ENCODE results near the gene PLSCR1.
A peak's percentile ranks its signal among the peaks of the same experiment; 100 is the strongest.

Gene PLSCR1, protein sequence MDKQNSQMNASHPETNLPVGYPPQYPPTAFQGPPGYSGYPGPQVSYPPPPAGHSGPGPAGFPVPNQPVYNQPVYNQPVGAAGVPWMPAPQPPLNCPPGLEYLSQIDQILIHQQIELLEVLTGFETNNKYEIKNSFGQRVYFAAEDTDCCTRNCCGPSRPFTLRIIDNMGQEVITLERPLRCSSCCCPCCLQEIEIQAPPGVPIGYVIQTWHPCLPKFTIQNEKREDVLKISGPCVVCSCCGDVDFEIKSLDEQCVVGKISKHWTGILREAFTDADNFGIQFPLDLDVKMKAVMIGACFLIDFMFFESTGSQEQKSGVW

DNA sequence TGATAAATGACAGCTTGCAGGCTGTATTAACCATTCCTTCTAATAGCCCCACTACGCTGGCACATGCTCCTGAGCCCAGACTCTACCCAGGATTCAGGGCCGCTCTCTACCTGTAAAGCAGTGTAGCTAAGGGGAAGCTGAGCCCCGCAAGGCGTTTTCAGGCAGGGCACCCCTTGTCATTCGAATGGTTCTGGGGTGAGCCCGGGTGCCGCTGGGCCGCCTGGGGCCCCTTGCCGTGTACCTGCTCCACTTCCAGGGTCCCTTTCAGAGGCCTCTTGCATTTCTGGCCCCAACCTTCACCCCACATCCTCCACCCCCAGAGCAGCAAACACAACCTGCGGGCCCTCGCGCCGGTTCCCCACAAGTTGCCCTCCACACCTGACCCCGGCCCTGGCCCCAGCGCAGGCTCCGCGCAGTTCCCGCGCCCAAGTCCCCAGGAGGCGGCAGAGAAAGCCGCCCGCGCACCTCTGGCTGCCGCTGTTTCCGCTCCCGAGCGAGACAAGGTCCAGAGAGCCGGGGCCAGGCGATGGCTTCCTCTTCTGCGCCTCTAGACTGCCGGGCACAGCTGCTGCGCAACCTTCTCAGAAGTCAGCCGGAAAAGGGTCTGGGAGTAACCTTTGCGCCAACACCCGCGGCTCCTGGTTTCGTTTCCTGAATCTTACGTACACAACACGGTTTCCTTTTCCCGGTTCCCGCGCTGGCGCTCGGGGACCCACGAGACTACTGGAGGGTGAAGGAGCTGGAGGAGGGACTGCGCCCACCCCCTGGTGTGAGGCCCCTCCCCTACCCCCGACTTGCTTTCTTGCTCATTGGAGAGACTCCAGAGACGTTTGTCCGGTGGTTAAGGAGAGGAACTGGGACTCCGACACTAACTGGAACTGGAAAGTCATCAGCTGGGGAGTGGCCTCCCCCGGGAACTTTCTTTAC lies at the start of gene PLSCR1:
Gene PLSCR1, minus strand, starts transcription at position 606 of the 927 bp plus-strand sequence. CDS start 8,055 bp downstream, outside the sequence.
- DNase-seq (ENCODE audit: low read depth, low spot score): peak; percentile 40

DNA sequence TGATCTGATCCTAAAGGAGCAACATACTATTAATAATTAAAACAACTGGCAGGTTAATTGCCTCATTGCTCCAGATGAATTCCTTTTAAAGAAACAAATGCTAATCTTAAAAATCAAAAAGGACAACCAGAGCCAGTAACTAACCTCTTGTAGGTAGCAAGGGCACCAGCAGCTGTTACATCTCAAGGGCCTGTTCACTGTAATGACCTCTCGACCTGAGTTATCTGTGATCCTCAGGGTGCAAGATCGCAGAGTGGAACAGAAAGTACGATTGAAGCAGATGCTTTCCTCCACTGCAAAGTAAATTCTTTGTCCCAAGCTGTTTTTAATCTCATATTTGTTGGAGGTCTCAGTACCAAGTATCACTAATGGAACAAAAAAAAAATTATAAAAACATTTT lies 49.4 kb upstream of the PLSCR1 start:
- DNase-seq (ENCODE audit: low read depth, low spot score): no peak

DNA sequence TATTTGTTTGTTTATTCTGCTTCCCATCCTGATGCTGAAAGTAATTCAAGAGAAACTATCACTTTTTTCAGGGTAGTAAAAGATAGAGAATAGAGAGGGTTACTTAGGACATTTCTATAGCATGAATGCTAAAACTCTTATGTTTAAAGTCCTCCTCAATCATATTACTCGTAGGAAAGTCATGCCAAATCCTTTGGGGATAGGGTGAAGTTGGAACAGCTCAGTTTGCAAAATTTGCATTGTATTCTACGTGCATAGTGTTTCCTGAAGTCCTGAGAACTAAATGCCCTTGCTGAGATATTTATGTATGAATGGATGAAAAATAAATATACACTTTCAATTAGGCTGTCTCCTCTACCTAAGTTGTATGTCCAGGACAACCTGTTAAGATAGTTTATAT lies 46.1 kb upstream of the PLSCR1 start:
- no peak for DNase-seq (ENCODE audit: low read depth, low spot score)

DNA sequence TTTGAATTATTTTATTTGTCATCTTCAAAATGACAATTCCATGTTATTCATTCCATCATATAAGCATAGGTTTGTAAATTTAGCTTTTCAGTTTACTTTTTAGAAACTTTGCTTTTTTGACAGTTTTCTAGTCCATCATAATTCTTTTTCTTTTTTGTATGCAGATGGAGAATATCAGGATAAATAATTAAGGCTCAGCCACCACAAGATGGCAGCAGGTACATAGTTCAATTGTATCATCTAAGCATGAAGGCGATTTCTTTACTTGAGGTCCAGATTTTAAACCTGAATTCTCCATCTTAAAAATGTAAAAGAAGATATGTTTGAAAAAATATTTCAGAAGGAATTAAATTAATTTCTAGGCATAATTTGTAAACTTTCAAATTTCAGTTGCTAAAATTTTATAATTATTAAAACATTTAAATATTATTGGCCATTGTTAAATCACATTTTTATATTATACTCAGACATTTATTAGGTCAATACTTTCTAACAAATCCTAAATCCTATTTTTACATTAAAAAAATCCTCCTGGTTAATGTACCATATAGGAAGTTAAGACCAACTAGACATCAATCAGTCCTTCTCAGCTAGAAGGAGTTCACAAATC lies 45.6 kb upstream of the PLSCR1 start:
- DNase-seq (ENCODE audit: low read depth, low spot score): no peak

DNA sequence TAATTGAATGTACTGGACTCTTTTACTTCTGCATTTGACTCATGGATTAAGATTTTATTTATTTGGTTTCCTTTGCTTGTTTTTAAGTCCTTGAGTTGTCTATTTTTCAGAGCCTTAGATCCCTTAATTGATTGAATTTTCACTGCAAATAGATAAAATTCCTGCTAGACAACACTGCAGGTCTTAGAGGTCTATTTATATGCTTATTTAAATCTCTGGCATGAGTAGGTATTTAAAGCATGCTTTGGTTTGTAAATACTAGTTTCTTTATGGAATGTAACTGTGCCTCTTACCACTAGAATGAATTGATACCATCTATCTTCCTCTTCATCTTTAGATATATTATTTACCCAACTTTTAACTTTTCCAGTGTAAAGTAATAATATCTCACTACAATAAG lies 40.7 kb upstream of the PLSCR1 start:
- no peak for DNase-seq (ENCODE audit: low read depth, low spot score)

DNA sequence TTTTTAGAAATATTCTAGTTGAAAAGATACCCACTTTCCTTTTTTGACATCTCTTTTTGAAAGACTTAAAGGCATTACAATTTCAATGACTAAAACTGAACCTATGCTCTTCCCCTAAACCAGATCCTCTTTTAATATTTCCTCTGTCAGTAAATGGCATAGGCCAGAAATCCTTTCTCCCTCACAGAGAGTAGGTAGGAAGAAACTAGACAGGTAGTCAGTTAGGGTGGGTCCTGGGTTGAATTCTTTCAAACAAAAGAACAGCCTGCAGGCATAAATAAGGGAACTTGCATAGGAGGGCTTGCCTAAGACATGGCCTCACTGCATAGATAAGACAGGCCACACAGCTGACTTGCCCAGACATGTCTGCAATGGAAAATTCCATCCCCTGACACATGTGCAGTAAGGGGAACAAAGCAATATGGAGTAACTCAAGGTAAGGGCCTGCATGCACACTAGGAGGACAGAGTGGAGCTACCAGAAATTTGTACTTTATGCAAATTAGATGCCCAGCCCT lies 37.6 kb upstream of the PLSCR1 start:
- no peak for DNase-seq (ENCODE audit: low read depth, low spot score)

DNA sequence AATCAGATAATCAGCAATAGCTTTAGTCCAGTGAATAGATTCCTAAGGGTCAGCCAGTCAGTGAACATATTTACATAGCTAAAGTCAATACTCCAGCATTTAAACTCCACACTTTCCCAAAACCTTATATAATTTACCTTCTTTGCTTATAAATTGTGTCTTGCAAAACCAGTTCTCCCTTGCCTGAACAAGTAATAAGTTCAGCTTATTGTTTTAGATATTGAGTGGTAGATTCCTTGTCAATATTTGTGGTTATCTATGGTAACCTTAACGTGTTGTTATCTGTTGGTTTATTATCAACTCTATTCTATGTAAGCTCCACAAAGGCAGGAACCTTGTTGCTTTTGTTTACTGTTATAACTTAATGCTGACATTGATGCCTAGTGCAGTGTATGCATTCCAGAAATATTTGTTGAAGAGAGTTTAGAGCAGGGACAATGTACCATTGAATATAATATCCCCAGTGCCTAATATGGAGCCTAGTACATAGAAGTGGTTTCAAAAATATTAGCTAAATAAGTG lies 36.7 kb upstream of the PLSCR1 start:
- DNase-seq (ENCODE audit: low read depth, low spot score): no peak

DNA sequence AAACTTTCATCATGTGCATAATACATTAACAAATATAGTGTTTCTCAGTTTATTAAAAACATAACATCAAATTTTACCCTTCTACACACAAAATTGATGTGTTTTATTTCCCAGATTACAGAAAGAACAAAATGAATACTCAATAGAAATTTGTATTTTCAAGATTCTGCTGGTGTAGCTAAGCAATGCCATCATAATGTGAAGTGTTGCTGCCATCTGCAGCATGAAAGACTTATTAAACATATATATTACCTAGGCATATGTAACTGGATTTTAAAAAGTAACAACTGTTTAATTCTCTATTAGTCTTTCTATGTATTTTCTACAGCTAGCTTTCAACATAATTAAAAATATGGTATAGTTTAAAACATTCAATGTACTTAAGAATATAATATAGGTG lies 33.3 kb upstream of the PLSCR1 start:
- no peak for DNase-seq (ENCODE audit: low read depth, low spot score)

DNA sequence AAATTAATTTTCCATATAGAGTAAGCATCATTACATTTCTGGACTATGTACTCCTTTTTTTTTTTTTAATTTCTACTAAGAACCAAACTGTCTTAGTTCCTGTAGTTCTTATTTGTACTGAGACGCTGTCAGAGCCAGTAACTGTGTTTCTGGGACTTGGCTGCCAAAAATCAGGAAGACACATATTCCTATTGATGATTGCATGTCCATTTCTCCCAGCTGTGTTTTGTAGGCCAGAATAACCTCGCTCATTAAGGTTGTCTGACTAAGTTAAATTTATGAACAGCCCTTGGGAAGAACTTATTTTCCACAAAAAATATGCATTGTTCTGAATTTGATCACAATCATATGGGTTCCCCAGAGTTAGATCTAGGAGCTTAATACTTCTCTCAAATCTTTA lies 31.2 kb upstream of the PLSCR1 start:
- no peak for DNase-seq (ENCODE audit: low read depth, low spot score)

DNA sequence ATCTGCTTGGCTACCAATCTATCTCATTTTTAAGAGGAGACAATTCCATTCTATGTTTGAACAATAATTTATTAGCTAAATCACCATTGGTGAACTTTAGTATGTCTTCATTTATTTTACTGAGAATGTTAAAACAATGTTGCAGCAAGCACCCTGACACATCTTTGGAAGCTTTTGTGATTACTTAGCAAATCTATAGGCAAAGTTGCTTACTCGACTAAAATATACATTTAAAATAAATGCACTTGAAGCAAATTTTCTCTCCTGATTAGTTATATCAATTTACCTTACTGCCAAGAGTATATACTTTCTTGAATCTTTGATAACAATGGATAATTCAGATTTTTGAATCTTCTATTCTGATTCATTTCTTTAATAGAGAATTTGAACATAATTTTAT lies 29.8 kb upstream of the PLSCR1 start:
- no peak for DNase-seq (ENCODE audit: low read depth, low spot score)

DNA sequence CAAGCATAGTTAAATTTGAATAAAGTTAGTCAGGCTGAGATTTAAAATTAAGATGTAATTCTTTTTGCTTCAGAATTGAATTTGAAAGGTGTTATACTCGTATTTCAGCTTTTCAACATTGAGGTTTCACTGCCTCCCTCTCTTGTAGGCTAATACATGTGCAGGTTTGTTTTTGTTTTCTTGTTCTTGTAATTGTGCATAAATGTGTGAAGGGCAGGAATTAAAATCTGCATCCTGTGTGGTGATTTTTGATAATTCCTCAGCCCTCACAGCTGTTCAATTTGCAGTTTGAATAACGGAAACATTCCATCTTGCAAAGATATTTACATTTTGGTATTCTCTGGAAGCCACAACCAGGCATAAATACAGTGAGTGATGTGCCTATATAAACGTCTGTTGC lies 24.9 kb upstream of the PLSCR1 start:
- no peak for DNase-seq (ENCODE audit: low read depth, low spot score)

DNA sequence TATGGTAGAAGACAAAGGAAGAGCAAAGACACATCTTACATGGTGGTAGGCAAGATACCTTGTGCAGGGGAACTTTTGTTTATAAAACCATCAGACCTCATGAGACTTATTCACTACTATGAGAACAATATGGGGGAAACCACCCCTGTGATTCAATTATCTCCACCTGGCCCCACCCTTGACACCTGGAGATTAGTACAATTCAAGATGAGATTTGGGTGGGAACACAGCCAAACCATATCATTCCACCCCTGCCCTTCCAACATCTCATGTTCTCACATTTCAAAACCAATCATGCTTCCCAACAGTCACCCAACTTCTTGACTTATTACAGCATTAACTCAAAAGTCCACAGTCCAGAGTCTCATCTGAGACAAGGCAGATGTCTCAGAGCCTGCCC lies 21.7 kb upstream of the PLSCR1 start:
- no peak for DNase-seq (ENCODE audit: low read depth, low spot score)

DNA sequence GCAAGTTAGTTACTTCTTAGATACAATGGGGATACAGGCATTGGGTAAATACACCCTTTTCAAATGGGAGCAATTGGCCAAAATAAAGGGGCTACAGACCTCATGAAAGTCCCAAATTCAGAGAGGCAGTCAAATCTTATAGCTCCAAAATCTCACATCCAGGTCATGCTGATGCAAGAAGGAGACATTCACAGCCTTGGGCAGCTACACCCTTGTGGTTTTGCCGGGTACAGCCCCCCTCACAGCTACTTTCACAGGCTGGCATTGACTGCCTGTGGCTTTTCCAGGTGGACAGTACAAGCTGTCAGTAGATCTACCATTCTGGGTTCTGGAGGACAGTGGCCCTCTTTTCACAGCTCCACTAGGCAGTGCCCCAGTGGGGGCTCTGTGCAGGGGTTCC lies 17.5 kb upstream of the PLSCR1 start:
- DNase-seq (ENCODE audit: low read depth, low spot score): no peak

DNA sequence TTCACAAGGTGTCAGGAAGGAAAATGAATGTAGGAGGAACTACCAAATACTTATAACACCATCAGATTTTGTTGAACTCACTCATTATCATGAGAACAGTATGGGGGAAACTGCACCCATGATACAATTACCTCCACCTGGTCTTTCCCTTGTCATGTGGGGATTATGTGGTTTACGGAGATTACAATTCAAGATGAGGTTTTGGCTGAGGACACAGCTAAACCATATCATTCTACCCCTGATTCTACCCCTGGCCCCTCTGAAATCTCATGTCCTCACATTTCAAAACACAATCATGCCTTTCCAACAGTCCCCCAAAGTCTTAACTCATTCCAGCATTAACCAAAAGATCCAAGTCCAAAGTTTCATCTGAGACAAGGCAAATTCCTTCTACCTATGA lies 17.1 kb upstream of the PLSCR1 start:
- no peak for DNase-seq (ENCODE audit: low read depth, low spot score)

DNA sequence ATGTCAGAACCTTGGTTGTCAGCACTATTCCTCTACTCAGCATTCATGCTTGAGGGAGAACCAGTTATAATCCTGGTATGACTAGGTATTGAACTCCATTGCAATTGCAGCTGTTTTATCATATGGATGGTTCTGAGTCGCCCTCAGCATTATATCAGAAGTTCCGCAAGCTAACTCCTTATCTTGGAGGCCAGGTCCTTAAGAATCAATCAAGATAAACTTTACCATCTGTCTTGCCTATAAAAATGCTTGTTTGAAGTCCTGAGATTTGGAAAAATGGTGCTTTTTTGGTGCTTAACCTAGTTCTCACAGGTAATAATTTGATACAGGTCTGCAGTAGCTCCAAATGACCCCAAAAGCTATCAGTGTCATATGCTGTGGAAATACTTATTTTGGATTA lies 16.3 kb upstream of the PLSCR1 start:
- no peak for DNase-seq (ENCODE audit: low read depth, low spot score)

DNA sequence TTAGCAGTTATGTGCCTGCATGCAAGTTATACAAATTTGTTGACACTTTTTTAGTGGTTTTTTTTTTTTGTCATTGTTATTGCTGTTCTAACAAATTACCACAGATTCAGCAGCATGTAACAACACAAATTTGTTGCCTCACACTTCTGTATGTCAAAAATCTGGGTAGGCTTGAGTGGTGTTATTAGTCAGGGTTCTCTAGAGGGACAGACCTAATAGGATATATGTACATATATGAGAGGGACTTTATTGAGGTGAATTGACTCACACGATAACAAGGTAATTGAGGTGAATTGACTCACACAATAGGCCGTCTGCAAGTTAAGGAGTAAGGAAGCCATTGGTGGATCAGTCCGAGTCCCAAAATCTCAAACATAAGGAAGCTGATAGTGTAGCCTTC lies 15.0 kb upstream of the PLSCR1 start:
- no peak for DNase-seq (ENCODE audit: low read depth, low spot score)

DNA sequence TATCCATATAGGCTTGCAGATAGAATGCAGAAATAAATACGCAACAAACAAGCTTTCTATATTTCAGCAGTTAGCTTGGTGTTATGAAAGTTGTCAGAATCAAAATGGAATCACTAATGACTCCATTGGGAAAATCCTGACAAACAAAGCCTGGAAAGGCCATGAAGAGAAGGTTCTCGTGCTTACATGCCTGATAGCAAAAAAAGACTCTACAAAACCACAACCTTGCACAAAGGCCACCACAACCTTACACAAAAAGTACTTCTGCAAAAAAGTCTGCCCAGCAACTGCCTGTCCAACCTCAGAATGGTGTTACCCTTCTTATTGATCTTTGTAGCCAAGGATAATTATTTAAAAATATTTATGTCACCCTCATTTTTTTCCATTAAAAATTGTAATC lies 14.4 kb upstream of the PLSCR1 start:
- DNase-seq (ENCODE audit: low read depth, low spot score): no peak

DNA sequence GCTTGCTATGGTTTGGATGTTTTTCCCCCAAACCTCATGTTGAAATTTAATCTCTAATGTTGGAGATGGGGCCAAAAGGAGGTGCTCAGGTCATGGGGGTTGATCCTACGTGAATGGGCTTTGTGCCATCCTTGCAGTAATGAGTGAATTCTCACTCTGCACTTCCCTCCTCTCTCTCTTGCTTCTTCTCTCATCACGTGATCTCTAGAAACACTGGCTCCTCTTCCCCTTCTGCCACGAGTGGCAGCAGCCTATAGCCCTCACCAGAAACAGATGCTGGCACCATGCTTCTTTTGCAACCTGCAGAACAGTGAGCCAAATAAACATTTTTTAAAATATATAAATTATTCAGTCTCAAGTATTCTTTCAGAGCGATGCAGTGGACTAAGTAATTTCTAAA lies 13.3 kb upstream of the PLSCR1 start:
- no peak for DNase-seq (ENCODE audit: low read depth, low spot score)

DNA sequence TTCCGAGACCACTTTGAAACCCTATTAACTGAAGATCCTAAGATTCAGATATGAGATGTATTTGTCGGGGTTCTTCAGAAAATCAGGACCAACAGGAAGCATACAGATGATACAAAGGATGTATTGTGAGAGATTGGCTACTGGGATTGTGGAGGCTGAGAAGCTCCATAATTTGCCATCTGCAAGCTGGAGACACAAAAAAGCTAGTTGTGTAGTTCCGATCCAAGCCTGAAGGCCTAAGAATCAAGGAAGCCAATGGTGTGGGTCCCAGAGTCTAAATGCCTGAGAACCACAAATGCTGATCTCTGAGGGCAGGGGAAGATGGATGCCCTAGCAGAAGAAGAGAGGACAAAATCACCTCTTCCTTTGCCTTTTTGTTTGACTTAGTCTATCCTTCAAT lies 10.9 kb upstream of the PLSCR1 start:
- DNase-seq (ENCODE audit: low read depth, low spot score): no peak

DNA sequence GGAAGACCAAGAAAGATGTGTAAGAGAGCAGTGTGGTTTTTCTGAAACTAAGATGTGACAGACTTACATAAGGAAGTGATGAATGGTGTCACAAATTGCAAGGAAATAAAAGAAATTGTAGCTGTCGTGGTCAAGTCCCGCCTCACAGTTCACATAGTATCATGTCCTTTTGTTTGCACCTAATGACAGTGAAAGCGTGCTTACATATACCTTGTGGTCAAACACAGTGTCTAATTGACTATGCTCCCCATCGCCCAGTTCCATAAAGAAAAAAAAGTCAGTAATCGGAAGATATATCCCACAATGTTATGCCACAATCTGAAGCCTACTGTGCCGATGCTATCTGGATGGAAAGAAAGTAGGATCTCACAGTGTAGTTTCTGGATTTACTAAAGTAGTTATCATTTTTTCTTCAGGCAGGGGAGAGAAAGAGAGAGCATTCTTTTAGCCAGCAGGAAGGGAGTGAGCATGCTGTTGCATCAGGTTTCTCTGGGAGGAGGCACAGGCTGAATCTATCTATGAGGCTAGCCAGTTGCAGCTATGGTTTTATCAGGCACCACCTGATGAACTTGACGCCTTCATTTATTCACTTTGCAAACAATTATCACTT lies 9.8 kb upstream of the PLSCR1 start:
- no peak for DNase-seq (ENCODE audit: low read depth, low spot score)

DNA sequence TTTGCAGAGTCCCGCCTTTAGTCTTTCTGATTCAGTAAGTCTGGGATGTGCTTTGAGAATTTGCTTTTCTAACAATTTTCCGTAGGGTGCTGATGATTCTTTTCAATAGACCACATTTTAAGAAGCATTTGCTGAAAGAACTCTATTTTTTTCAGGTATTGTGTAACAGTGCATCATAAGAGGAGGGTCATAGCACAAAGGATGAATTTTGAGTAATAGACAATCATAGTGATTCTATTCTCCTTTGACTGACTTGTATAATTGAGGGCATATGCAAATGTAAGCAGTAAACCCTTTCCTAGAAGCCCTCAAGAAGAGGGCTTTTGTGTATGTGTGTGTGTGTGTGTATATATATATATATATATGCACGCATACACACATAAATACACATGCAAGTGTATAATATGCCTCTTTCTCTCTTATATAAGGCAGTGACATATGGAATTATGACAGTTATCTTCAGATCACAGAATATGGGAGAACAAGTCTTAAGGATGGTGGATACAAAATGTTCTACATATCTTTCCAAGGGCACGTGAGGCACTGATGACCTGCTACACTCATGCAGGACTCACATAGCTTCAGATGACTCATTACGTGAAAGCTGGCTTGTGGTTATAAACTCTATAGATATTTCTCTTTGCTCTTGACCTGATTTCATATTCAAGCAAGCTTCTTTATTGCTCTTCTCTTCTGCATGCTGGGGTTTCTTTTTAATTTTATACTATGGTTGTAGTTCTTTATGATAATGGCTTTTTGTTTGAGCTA lies 6.5 kb upstream of the PLSCR1 start:
- DNase-seq (ENCODE audit: low read depth, low spot score): no peak

Data from activated naive CD8-positive, alpha-beta T cell treated with anti-CD3 and anti-CD28 coated beads, Interleukin-2, amount 50 U/mL, for 16 hours (primary cell).